Inflammatory macrophage treated with lipopolysaccharide for 1 hour (primary cell): ENCODE results near the gene OGFOD2.
"Not testable (repeated sequence)": the region's sequence is repeated elsewhere in the genome, so short reads cannot be mapped to it uniquely, and the experiment has no call there.

Experiments used
- DNase-seq, 2 donors: peaks; one replicate each; pipeline ENCODE4 v3.0.0-alpha.2; 2020 to 2022

The OGFOD2 gene

GRCh38 chr12:122974892-122975789 is at the start of gene OGFOD2:
TSS of gene OGFOD2 (plus strand) at chr12:122975244. CDS start at chr12:122975252, 8 bp downstream.
- peak; percentile 88 to 93 for DNase-seq

GRCh38 chr12:122927756-122928403 is 47.2 kb upstream of the OGFOD2 start:
- DNase-seq: peak; percentile 45 to 64

DNA sequence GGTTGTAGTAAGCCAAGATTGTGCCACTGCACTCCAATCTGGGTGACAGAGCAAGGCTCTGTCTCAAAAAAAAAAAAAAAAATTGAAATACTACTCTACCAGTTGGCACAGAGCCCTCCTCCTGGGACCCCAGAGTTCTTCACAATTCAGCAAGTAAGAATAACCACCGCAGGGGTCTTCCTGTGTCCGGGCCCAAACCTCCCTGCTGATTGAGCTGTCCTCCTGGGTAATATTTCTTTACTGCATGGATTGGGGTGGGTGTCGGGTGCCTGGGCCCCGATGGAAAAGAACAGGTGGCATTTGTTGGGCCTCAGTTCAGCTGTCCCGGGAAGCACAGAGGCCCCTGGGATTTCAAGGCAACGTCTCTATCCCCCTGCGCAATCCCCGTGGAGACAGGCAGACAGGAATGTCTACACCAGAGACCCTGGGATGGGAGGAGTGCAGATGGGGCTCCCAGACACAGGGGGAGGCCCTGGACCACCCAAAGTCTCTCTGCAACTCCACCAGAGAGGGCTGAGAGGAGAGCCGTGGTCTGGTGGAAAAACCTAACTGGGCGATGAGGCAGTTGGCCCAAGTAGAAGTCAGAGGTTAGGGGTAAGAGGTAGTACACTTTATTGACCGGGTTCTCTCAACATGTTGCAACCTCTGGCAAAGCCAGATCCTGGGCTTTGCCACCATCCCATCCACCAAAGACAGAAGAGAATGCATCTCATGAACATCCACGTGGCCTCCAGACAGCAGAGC is 46.5 kb upstream of the OGFOD2 start:
- no peak for DNase-seq

DNA sequence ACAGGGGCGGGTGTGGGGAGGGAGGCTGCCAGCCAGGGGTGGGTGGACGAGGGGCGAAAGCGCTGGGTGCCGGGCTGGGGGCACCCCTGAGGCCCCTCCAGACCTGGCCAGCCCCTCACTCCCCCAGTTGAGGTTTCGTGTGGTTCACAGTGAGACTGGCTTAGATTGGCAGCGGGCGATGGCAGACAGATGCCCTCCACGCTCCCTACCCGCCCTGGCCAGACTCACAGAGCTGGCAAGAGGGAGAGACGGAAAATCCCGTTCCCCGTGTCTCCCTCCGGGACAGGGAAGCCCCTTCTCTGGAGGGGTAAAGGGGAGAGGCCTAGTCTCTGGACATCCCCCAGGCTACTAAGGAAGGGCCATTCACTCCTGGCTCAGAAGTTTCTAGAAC is 45.9 kb upstream of the OGFOD2 start:
- no peak for DNase-seq

- no peak for DNase-seq
These were observed 45.2 kb upstream of the OGFOD2 start for GRCh38 chr12:122929812-122930211.

DNA sequence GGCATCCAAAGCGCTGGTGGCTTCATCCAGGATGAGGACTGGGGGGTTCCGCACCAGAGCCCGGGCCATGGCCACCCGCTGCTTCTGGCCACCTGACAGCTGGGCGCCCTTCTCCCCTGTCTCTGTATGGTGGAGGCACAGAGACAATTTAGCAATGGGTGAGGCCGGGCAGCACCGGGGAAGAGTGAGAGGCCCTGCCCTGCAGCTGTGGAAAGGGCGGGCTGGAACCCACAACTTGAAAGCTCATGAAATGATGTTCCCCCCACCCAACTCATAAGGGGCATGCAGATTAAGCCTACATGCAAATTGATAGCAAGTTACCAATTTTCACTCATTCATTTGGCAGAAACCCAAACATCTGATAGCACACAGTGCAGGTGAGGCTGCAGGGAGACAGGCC is 42.8 kb upstream of the OGFOD2 start:
- DNase-seq: no peak

DNA sequence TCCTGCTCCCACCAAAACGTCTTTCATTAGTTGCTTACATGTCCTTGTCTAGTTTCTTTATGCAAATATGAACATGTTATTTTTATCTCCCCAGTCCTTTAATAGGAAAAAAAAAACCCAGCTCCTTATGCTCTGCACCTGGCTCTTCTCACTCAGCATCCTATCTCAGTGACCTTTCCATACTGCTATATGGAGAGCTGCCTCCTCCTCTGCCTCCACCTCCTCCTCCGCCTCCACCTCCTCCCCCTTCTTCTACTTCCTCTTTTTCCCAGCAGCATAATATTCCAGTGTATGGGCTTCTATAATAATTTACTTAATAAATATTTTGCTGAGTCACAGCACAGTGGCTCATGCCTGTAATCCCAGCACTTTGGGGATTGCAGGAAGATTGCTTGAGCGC is 40.3 kb upstream of the OGFOD2 start:
- no peak for DNase-seq

DNA sequence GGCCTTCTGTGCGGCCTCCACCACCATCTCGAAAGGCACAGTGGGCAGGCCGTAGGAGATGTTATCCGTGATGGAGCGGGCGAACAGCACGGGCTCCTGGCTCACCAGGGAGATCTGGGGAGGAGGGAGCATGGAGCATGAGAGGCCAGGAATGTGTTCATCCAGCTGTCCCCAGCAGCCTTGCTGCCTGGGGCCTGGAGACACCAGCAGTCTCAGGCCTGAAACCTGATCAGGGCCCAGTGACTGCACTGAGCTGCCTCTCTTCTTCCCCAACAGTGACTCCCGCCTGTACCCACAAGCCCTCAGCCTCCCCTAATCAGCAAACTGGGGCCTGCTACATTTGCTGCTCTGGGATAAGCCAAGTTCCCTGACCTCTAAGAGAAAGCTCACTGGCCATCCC is 39.7 kb upstream of the OGFOD2 start:
- no peak for DNase-seq

DNA sequence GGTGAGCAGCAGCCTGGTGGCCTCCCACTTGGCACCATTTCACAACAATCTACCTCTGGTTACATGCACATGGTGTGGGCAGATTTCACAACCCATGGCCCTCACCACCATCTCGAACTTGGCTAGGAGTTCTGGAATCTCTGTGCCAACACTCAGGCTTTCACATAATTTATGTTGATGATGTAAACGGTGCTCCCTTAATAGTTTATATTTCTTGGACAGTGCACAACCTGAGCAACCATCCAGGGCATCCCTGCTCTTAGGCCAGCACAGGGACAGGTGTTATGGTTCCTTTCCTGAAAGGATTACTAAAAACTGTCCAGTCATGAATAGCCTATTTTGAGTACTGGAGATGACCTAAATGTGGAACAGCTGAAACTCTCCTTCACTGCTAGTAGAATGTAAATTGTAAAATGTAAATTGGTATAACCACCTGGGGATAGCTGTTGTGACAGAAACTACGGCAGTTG is 37.4 kb upstream of the OGFOD2 start:
- DNase-seq: peak in 1 of 2 donors; percentile 43

- DNase-seq: no peak
These were observed 35.9 kb upstream of the OGFOD2 start for GRCh38 chr12:122939125-122939524.

- DNase-seq: not testable (repeated sequence)
These were observed 33.7 kb upstream of the OGFOD2 start for GRCh38 chr12:122941351-122941750.

DNA sequence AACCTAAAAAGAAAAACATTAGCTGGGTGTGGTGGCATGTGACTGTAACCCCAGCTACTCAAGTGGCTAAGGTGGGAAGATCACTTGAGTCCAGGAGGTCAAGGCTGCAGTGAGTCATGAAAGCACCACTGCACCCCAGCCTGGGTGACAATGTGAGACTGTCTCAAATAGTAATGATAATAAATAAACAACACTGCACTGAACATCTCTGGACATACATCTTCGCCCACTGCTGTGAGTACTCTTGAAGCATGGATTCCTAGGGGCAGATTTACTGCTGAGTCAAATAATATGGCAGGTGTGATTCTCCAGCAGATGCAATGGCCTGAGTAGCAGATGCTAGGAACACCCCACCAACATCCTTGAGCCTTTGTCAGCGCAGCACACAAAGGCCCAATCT is 32.4 kb upstream of the OGFOD2 start:
- no peak for DNase-seq

- peak; percentile 27 to 31 for DNase-seq
These were observed 31.8 kb upstream of the OGFOD2 start for GRCh38 chr12:122943196-122943595.

DNA sequence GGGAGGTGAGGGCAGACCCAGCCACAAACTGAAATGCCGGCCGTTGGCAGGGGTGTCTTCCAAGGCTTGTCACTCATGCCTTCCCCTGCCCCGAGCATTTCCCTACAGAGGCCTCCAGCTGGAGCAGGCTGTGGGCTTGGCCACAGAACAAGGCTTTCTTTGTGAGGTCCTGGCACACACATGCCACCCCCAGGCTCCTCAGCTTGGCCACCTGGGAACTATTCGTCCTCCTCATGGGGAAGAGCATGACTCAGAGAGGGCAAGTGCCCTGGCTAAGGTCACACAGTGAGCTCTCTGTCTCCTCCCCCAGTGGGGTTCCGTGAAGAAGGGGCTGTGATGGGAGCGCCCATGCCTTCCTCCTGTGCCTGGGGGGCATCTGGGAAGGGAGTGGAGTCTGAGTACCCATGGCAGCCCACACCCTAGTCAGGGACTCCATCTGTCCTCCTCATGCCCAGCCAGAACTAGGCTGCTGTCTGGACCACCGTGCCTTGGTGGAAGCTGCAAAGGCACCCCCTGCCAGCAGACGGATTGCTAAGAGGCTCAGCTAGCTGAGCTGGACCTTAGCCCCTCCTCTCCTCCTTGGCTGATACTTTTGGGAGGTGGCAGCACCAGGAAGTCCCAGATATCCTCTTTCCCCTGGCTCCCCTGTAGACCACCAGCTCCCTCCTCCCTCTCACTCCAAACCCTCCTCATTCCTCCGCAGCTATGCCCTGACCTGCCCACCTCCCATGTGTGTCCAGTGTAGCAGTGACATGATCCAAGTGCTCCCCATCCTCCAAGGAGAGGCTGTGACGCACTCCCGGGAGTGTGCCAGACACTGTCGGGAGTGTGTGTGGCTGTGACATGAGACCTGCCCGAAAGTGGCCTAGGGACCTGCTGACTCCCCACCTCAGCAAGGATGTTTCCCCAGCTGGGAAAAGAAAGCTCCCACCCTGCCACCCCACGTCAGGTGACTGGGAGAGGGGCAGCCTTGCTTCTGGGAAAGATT is 30.1 kb upstream of the OGFOD2 start:
- no peak for DNase-seq

DNA sequence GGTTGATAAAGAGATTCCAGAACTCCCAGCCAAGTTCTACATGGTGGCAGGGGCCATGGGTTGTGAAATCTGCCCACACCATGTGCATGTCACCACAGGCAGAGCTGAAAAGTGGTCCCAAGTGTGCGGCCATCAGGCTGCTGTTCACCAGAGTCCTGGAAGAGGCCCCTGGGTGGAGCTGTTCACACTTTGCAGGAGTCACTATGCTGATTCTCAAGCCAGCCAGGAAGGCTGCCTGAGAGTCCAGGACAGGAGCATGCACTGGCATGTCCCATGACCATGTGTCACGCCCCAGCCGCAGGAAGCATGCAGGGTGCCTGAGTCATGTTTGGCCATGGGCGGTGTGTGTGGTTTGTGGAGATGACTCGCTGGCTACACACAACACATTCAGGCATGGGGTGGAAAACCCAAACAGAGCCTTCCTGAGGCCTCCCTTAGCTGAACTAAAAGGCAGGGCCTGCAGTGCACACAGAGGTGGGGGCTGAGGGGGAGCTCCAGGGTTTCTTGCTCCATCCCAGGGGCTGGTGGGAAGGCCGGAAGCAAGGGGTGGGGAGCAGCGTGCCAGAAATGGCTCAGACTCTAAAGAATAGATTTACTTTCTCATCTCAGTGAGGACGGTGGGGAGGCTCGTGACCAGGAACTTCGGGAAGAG is 28.2 kb upstream of the OGFOD2 start:
- peak; percentile 95 to 99 for DNase-seq

- DNase-seq: peak; percentile 66 to 73
These were observed 27.7 kb upstream of the OGFOD2 start for GRCh38 chr12:122947352-122947792.

GRCh38 chr12:122948605-122949004 is 26.4 kb upstream of the OGFOD2 start:
- no peak for DNase-seq

GRCh38 chr12:122949405-122949804 is 25.6 kb upstream of the OGFOD2 start:
- no peak for DNase-seq

- no peak for DNase-seq
These were observed 25.0 kb upstream of the OGFOD2 start for GRCh38 chr12:122949816-122950675.

- peak; percentile 64 to 73 for DNase-seq
These were observed 23.6 kb upstream of the OGFOD2 start for GRCh38 chr12:122951406-122951805.
